K562 (cell line): ENCODE results near the gene ZDHHC5. TPM values are rescaled to one million over a fixed set of nuclear protein-coding genes. Genes with fewer than 3 reads are reported as not detected.

ENCODE experiments used
- CBX3 ChIP-seq, 2 experiments: IDR thresholded peaks; 1 replicate in 1 of 2; 2 replicates in 1 of 2; pipeline ENCODE4 v1.6.1; 2012; ENCODE audit warnings: inconsistent platforms in 2 of 2, low read length in 2 of 2, borderline replicate concordance in 1 of 2, control low read depth in 1 of 2
- CHCHD3 ChIP-seq: fragments of 250-450 bp; sonication (Bioruptor Pico); IDR thresholded peaks from 2 replicates; pipeline ENCODE4 v2.1.2; 2022; ENCODE audit warnings: mild to moderate bottlenecking
- CHD2 ChIP-seq: IDR thresholded peaks from 2 replicates; pipeline ENCODE4 v1.6.1; 2011; ENCODE audit warnings: low read depth, low read length
- DLX4 ChIP-seq: fragments of 250-450 bp; sonication (Bioruptor Pico); IDR thresholded peaks from 2 replicates; pipeline ENCODE4 v1.6.1; 2021; ENCODE audit warnings: mild to moderate bottlenecking
- DPF2 ChIP-seq: fragments of 450-650 bp; IDR thresholded peaks from 2 replicates; pipeline ENCODE4 v1.6.1; 2016
- HNRNPH1 ChIP-seq: fragments of 200-400 bp; formaldehyde crosslinking; optimal IDR thresholded peaks from 2 replicates; pipeline ENCODE3; 2017; ENCODE audit warnings: low read depth, mild to moderate bottlenecking, low read length, moderate library complexity
- NCOR1 ChIP-seq: fragments of 450-650 bp; IDR thresholded peaks from 2 replicates; pipeline ENCODE4 v1.6.1; 2016; ENCODE audit warnings: mild to moderate bottlenecking, moderate library complexity
- PHB ChIP-seq: fragments of 250-450 bp; sonication (Bioruptor Pico); IDR thresholded peaks from 2 replicates; pipeline ENCODE4 v1.5.0; 2021
- RAD21 ChIP-seq, 2 experiments: fragments of 250-450 bp in 1 of 2; fragments of 450-650 bp in 1 of 2; sonication (Bioruptor Pico) in 1 of 2; formaldehyde crosslinking in 1 of 2; IDR thresholded peaks in 1 of 2; conservative IDR thresholded peaks in 1 of 2; 2 replicates each; pipeline versions ENCODE4 v1.4.0 to v1.8.0; 2020 to 2022; ENCODE audit warnings: mild to moderate bottlenecking in 2 of 2, moderate library complexity in 1 of 2
- RERE ChIP-seq: sonication (generic); formaldehyde crosslinking; IDR thresholded peaks from 2 replicates; pipeline ENCODE4 v1.8.0; 2023; ENCODE audit warnings: missing genetic modification reagents, mild to moderate bottlenecking, borderline replicate concordance
- SOX6 ChIP-seq: fragments of 450-650 bp; IDR thresholded peaks from 2 replicates; pipeline ENCODE4 v1.6.1; 2014; ENCODE audit warnings: mild to moderate bottlenecking
- TCF3 ChIP-seq: sonication (generic); formaldehyde crosslinking; IDR thresholded peaks from 2 replicates; pipeline ENCODE4 v1.4.0; 2020; ENCODE audit warnings: mild to moderate bottlenecking, missing genetic modification reagents
- VEZF1 ChIP-seq: fragments of 200-800 bp; sonication (Bioruptor generic); IDR thresholded peaks from 2 replicates; pipeline ENCODE4 v1.6.1; 2017; ENCODE audit warnings: missing genetic modification characterization, missing compliant biosample characterization
- ZEB2 ChIP-seq: fragments of 450-650 bp; IDR thresholded peaks from 2 replicates; pipeline ENCODE4 v1.6.1; 2016
- ZFP36 ChIP-seq: fragments of 150-350 bp; IDR thresholded peaks from 2 replicates; pipeline ENCODE4 v1.6.1; 2018; ENCODE audit warnings: low read length, low read depth; ENCODE audit not compliant: partially characterized antibody
- ZNF699 ChIP-seq: fragments of 250-450 bp; sonication (Bioruptor Pico); IDR thresholded peaks from 2 replicates; pipeline ENCODE4 v1.8.0; 2021; ENCODE audit warnings: mild to moderate bottlenecking, moderate library complexity; ENCODE audit not compliant: insufficient replicate concordance
- polyA plus RNA-seq, 8 experiments: library from polyadenylated mRNA; depleted of rRNA in 4 of 8; stranded (reverse) in 5 of 8; unstranded in 3 of 8; fragments of >200 nt; fragmentation: Nextera tagmentation in 2 of 8; fragmentation: Illumina TruSeq in 1 of 8; extraction: Ambion mirVana in 2 of 8; extraction: Trizol in 1 of 8; gene quantifications; 2 replicates each; pipeline versions ENCODE4 v1.2.1 to v1.2.3, GENCODE V29; 2011 to 2014; ENCODE audit warnings: inconsistent platforms in 1 of 8, missing spikeins in 1 of 8
- total RNA-seq, 7 experiments: library from RNA; depleted of rRNA in 6 of 7; stranded (reverse); fragments of >200 nt in 6 of 7; fragmentation: Illumina TruSeq in 2 of 7; extraction: Trizol in 2 of 7; gene quantifications; 2 replicates each; pipeline versions ENCODE4 v1.2.1 to v1.2.3, GENCODE V29; 2011 to 2021; ENCODE audit warnings: low replicate concordance in 1 of 7
- TF ChIP-seq, protein P1 (sequence below): fragments of 450-650 bp; IDR thresholded peaks from 2 replicates; pipeline ENCODE4 v1.7.0; 2016; ENCODE audit warnings: borderline replicate concordance
- TF ChIP-seq, protein P2 (sequence below), 2 experiments: fragments of 450-650 bp in 1 of 2; sonication (generic) in 1 of 2; formaldehyde crosslinking in 1 of 2; IDR thresholded peaks in 1 of 2; conservative IDR thresholded peaks in 1 of 2; 2 replicates each; pipeline versions ENCODE4 v1.6.1 to v1.8.1; 2016 to 2023; ENCODE audit warnings: mild to moderate bottlenecking in 2 of 2, moderate library complexity in 2 of 2, inconsistent platforms in 1 of 2, missing genetic modification reagents in 1 of 2

ZDHHC5 gene
- total and polyA plus RNA-seq, 9 of the 15 experiments (the other 6 are each of a cell fraction or from before 2014, with no cell fraction given), result 3.8 to 64.2 (median 35.9) TPM

GRCh38 chr11:57667736-57668433 is at the start of gene ZDHHC5 (continued):
- TF ChIP-seq RERE (CRISPR knock-in tag) (no peak), HNRNPH1 (no peak), DLX4 (CRISPR knock-in tag) (no peak), TCF3 (CRISPR knock-in tag) (no peak), NCOR1 (no peak), VEZF1 (peak; percentile 98), CBX3 (IDR thresholded peaks at IDR 0.05; ENCODE audit: borderline replicate concordance in 1 of 2, low read length in 2 of 2) (no peak), SOX6 (peak; percentile 64), ZNF699 (no peak), RAD21 (CRISPR knock-in tag; conservative IDR thresholded peaks at IDR 0.05 in 1 of 2, IDR thresholded peaks at IDR 0.05 in 1 of 2) (no peak; a peak in 1 of 4 replicates), CHD2 (peak; percentile 93), CHCHD3 (CRISPR knock-in tag) (peak; percentile 40; the same call in 1 of the 2 replicates), DPF2 (no peak), PHB (CRISPR knock-in tag) (no peak), ZEB2 (no peak), ZFP36 (peak; percentile 41)
- TF ChIP-seq, protein P1, sequence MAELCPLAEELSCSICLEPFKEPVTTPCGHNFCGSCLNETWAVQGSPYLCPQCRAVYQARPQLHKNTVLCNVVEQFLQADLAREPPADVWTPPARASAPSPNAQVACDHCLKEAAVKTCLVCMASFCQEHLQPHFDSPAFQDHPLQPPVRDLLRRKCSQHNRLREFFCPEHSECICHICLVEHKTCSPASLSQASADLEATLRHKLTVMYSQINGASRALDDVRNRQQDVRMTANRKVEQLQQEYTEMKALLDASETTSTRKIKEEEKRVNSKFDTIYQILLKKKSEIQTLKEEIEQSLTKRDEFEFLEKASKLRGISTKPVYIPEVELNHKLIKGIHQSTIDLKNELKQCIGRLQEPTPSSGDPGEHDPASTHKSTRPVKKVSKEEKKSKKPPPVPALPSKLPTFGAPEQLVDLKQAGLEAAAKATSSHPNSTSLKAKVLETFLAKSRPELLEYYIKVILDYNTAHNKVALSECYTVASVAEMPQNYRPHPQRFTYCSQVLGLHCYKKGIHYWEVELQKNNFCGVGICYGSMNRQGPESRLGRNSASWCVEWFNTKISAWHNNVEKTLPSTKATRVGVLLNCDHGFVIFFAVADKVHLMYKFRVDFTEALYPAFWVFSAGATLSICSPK, result no peak
- TF ChIP-seq, protein P2, sequence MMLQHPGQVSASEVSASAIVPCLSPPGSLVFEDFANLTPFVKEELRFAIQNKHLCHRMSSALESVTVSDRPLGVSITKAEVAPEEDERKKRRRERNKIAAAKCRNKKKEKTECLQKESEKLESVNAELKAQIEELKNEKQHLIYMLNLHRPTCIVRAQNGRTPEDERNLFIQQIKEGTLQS (IDR thresholded peaks at IDR 0.05), result no peak
- TF ChIP-seq, protein P2 (CRISPR knock-in tag; conservative IDR thresholded peaks at IDR 0.05), result no peak
